K562 (cell line): ENCODE data around the gene GALNS.

Experiments
- CREB1 ChIP-seq, 2 experiments: sonication (generic) in 1 of 2; formaldehyde crosslinking in 1 of 2; IDR thresholded peaks; 2 replicates each; pipeline versions ENCODE4 v1.6.1 to v1.8.0; 2012 to 2022; ENCODE audit warnings: inconsistent platforms in 1 of 2, mild to moderate bottlenecking in 1 of 2, missing genetic modification reagents in 1 of 2, moderate library complexity in 1 of 2
- IRF9 ChIP-seq: fragments of 450-650 bp; IDR thresholded peaks from 2 replicates; pipeline ENCODE4 v1.6.1; 2016; ENCODE audit warnings: missing biosample characterization, missing genetic modification characterization
- NFYB ChIP-seq: IDR thresholded peaks from 2 replicates; pipeline ENCODE4 v1.6.1; 2011; ENCODE audit warnings: mild to moderate bottlenecking, moderate library complexity; ENCODE audit not compliant: insufficient read length; ENCODE audit errors: extremely low read depth
- RAD51 ChIP-seq: fragments of 450-650 bp; IDR thresholded peaks from 2 replicates; pipeline ENCODE4 v1.7.1; 2016; ENCODE audit warnings: low read depth, mild to moderate bottlenecking, borderline replicate concordance
- REST ChIP-seq, 2 experiments: fragments of 450-650 bp; formaldehyde crosslinking in 1 of 2; IDR thresholded peaks; 2 replicates each; pipeline versions ENCODE4 v1.4.0 to v1.6.1; 2014 to 2020; ENCODE audit warnings: mild to moderate bottlenecking in 2 of 2, borderline replicate concordance in 1 of 2, low read depth in 1 of 2
- ZBTB17 ChIP-seq: fragments of 450-650 bp; formaldehyde crosslinking; IDR thresholded peaks from 2 replicates; pipeline ENCODE4 v1.4.0; 2020; ENCODE audit warnings: mild to moderate bottlenecking
- ZNF274 ChIP-seq: IDR thresholded peaks from 2 replicates; pipeline ENCODE4 v1.6.1; 2011; ENCODE audit warnings: low read depth, mild to moderate bottlenecking, low read length, moderate library complexity, borderline replicate concordance
- ZNF384 ChIP-seq: IDR thresholded peaks from 2 replicates; pipeline ENCODE4 v1.6.1; 2012; ENCODE audit warnings: low read depth, low read length, improper control_type of control experiment
- TF ChIP-seq, protein P1 (sequence below), 3 experiments: IDR thresholded peaks in 2 of 3; conservative IDR thresholded peaks in 1 of 3; 2 replicates each; pipeline ENCODE4 v1.5.1; 2011 to 2012; ENCODE audit warnings: low read length in 3 of 3, mild to moderate bottlenecking in 3 of 3, control low read depth in 2 of 3, improper control_type of control experiment in 1 of 3, inconsistent platforms in 1 of 3, low read depth in 1 of 3, mixed read lengths in 1 of 3, moderate library complexity in 1 of 3; ENCODE audit not compliant: insufficient read depth in 2 of 3

DNA sequence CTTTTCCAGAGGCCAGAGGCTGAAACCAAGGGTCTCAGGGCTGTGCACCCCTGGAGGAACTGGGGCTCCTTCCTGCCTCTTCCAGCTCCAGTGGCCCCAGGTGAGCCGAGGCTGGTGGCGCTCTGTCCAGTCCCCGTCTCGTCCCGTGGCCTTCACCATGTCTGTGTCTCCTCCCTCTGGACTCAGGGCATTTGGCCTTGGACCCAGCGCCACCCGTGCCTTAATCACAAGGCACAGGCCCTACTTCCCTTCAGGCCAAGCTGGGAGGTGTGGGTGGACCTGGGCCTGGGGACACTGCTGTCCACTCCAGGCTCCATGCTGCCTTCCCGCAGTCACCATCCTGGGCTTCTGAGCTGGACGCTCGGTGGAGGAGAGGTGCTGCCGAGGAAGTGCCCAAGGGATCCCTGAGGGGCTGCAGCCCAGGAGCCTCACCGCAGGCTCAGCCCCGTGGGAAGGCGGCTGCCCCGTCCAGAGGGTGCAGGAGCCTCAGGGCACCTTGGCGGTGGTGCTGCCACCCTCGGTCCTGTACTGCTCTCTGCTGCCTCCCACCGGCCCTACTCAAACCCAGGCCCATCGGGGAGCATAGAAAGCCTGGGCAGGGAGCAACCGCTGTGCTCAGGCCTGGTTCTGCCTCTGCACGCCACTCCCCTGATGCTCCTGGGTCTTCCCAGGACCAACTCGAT is 35.4 kb downstream of the GALNS start:
- TF ChIP-seq ZBTB17 (CRISPR knock-in tag) (no peak), NFYB (no peak), ZNF384 (no peak), RAD51 (no peak), IRF9 (tag) (no peak), REST (IDR thresholded peaks at IDR 0.05; ENCODE audit: borderline replicate concordance) (no peak), REST (CRISPR knock-in tag; IDR thresholded peaks at IDR 0.05; ENCODE audit: low read depth) (no peak), CREB1 (IDR thresholded peaks at IDR 0.05) (no peak), CREB1 (CRISPR knock-in tag; IDR thresholded peaks at IDR 0.05) (no peak), ZNF274 (no peak)
- TF ChIP-seq, protein P1, sequence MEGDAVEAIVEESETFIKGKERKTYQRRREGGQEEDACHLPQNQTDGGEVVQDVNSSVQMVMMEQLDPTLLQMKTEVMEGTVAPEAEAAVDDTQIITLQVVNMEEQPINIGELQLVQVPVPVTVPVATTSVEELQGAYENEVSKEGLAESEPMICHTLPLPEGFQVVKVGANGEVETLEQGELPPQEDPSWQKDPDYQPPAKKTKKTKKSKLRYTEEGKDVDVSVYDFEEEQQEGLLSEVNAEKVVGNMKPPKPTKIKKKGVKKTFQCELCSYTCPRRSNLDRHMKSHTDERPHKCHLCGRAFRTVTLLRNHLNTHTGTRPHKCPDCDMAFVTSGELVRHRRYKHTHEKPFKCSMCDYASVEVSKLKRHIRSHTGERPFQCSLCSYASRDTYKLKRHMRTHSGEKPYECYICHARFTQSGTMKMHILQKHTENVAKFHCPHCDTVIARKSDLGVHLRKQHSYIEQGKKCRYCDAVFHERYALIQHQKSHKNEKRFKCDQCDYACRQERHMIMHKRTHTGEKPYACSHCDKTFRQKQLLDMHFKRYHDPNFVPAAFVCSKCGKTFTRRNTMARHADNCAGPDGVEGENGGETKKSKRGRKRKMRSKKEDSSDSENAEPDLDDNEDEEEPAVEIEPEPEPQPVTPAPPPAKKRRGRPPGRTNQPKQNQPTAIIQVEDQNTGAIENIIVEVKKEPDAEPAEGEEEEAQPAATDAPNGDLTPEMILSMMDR (IDR thresholded peaks at IDR 0.05 in 2 of 3, conservative IDR thresholded peaks at IDR 0.05 in 1 of 3; ENCODE audit: insufficient read depth in 2 of 3, low read depth in 1 of 3, low read length in 3 of 3) = peak; percentile 16 to 27 (median 18); a peak in 3 of 6 replicates
